Stimulated activated effector memory CD8-positive, alpha-beta T cell treated with anti-CD3 and anti-CD28 coated beads, Interleukin-12 subunit alpha, Interleukin-12 subunit beta, amount 100 ng/mL, for 72 hours (primary cell): ENCODE data around the gene IL17RB.

Source experiments
- ATAC-seq: fragments of 150-1000 bp; cut with Tn5 transposase; 2 replicates; pipeline ENCODE4 v1.10.0; 2021
- DNase-seq, 2 donors: peaks; one replicate each; pipeline ENCODE4 v3.0.0; 2021 to 2022; ENCODE audit warnings: low spot score in 2 of 2
- H3K27ac Mint-ChIP-seq: one replicate; pipeline ENCODE4 v1.8.0; 2022; ENCODE audit warnings: mild to moderate bottlenecking, mixed read lengths
- H3K36me3 Mint-ChIP-seq: one replicate; pipeline ENCODE4 v1.8.0; 2022; ENCODE audit warnings: mild to moderate bottlenecking, mixed read lengths
- H3K4me1 Mint-ChIP-seq: one replicate; pipeline ENCODE4 v1.8.0; 2022; ENCODE audit warnings: mixed read lengths
- H3K4me3 Mint-ChIP-seq: one replicate; pipeline ENCODE4 v1.8.0; 2022; ENCODE audit warnings: mild to moderate bottlenecking, mixed read lengths
- H3K9me3 Mint-ChIP-seq: one replicate; pipeline ENCODE4 v1.8.0; 2022; ENCODE audit warnings: mixed read lengths

IL17RB gene

GRCh38 chr3:53858096-53858741 is 11.9 kb downstream of the IL17RB start:
- Mint-ChIP-seq H3K4me1 (no peaks in the 10 kb centered on the region), H3K4me3 (no peak overlapping the region), H3K27ac (no peak overlapping the region), H3K36me3 (peaks cover 22% of the 10 kb centered on the region), H3K9me3 (no peaks in the 10 kb centered on the region)
- DNase-seq: no peak
- no peak for ATAC-seq

- Mint-ChIP-seq H3K27ac (no peak overlapping the region), H3K9me3 (no peaks in the 10 kb centered on the region), H3K4me3 (no peak overlapping the region), H3K36me3 (peaks cover 31% of the 10 kb centered on the region), H3K4me1 (no peaks in the 10 kb centered on the region)
- ATAC-seq: no peak
- DNase-seq: no peak
Observed at GRCh38 chr3:53859178-53859577, 12.8 kb downstream of the IL17RB start.

GRCh38 chr3:53860196-53860595 is 13.8 kb downstream of the IL17RB start:
- no peak for DNase-seq
- Mint-ChIP-seq H3K4me1 (no peaks in the 10 kb centered on the region), H3K27ac (no peak overlapping the region), H3K36me3 (peaks cover 41% of the 10 kb centered on the region), H3K9me3 (no peaks in the 10 kb centered on the region), H3K4me3 (no peak overlapping the region)
- no peak for ATAC-seq

- H3K27ac Mint-ChIP-seq: peak overlapping the region; percentile 10
- H3K9me3 Mint-ChIP-seq: no peaks in the 10 kb centered on the region
- peaks cover 61% of the 10 kb centered on the region for H3K36me3 Mint-ChIP-seq
- no peak overlapping the region for H3K4me3 Mint-ChIP-seq
- ATAC-seq: no peak
- H3K4me1 Mint-ChIP-seq: no peaks in the 10 kb centered on the region
- DNase-seq: no peak
Observed at GRCh38 chr3:53862241-53862640, 15.9 kb downstream of the IL17RB start.

- Mint-ChIP-seq H3K27ac (no peak overlapping the region), H3K9me3 (no peaks in the 10 kb centered on the region), H3K4me1 (peaks cover under 1% of the 10 kb centered on the region), H3K36me3 (peaks cover 70% of the 10 kb centered on the region), H3K4me3 (no peak overlapping the region)
- no peak for ATAC-seq
- no peak for DNase-seq
Observed at GRCh38 chr3:53863145-53863544, 16.8 kb downstream of the IL17RB start.

GRCh38 chr3:53865732-53866499 is 19.5 kb downstream of the IL17RB start:
- no peaks in the 10 kb centered on the region for H3K9me3 Mint-ChIP-seq

GRCh38 chr3:53880396-53881345 is 34.3 kb downstream of the IL17RB start:
- Mint-ChIP-seq H3K36me3 (peaks cover 90% of the 10 kb centered on the region), H3K4me3 (peak overlapping the region; percentile 88), H3K27ac (peak overlapping the region; percentile 94), H3K9me3 (no peaks in the 10 kb centered on the region), H3K4me1 (peaks cover 34% of the 10 kb centered on the region)
- ATAC-seq: no peak
- DNase-seq: peak in 1 of 2 donors; percentile 50

More at GRCh38 chr3:53865732-53866499, 19.5 kb downstream of the IL17RB start:
- DNase-seq (no peak), ATAC-seq (no peak)
- no peak overlapping the region for H3K27ac Mint-ChIP-seq
- H3K4me1 Mint-ChIP-seq: peaks cover 8% of the 10 kb centered on the region
- H3K36me3 Mint-ChIP-seq: peaks cover 98% of the 10 kb centered on the region
- H3K4me3 Mint-ChIP-seq: no peak overlapping the region

- peaks cover 35% of the 10 kb centered on the region for H3K4me1 Mint-ChIP-seq
- ATAC-seq (peak; percentile 93), DNase-seq (peak; percentile 83 to 95)
- peaks cover 90% of the 10 kb centered on the region for H3K36me3 Mint-ChIP-seq
- H3K9me3 Mint-ChIP-seq: no peaks in the 10 kb centered on the region
- H3K27ac Mint-ChIP-seq: peak within 1 kb of the TSS; percentile 94
- H3K4me3 Mint-ChIP-seq: peak within 1 kb of the TSS; percentile 88
Observed at GRCh38 chr3:53881691-53882593, 35.6 kb downstream of the IL17RB start, which contains the start of gene ACTR8. Gene ACTR8 (minus strand): TSS chr3:53882152. CDS start chr3:53882101, 51 bp downstream.

- peaks cover 41% of the 10 kb centered on the region for H3K4me1 Mint-ChIP-seq
- no peak for ATAC-seq
- peak overlapping the region; percentile 88 for H3K4me3 Mint-ChIP-seq
- peaks cover 90% of the 10 kb centered on the region for H3K36me3 Mint-ChIP-seq
- no peak for DNase-seq
- no peaks in the 10 kb centered on the region for H3K9me3 Mint-ChIP-seq
- H3K27ac Mint-ChIP-seq: peak overlapping the region; percentile 94
Observed at GRCh38 chr3:53883008-53883407, 36.6 kb downstream of the IL17RB start.

- Mint-ChIP-seq H3K4me3 (no peak overlapping the region), H3K27ac (no peak overlapping the region), H3K36me3 (peaks cover 89% of the 10 kb centered on the region), H3K4me1 (peaks cover 45% of the 10 kb centered on the region), H3K9me3 (no peaks in the 10 kb centered on the region)
- DNase-seq (no peak), ATAC-seq (no peak)
Observed at GRCh38 chr3:53884623-53885022, 38.3 kb downstream of the IL17RB start.

GRCh38 chr3:53885239-53885638 is 38.9 kb downstream of the IL17RB start:
- ATAC-seq (no peak), DNase-seq (no peak)
- H3K36me3 Mint-ChIP-seq: peaks cover 87% of the 10 kb centered on the region
- no peak overlapping the region for H3K4me3 Mint-ChIP-seq
- H3K9me3 Mint-ChIP-seq: no peaks in the 10 kb centered on the region
- H3K4me1 Mint-ChIP-seq: peaks cover 47% of the 10 kb centered on the region
- H3K27ac Mint-ChIP-seq: no peak overlapping the region

GRCh38 chr3:53887446-53887845 is 41.1 kb downstream of the IL17RB start:
- DNase-seq (no peak), ATAC-seq (no peak)
- Mint-ChIP-seq H3K9me3 (no peaks in the 10 kb centered on the region), H3K4me3 (no peak overlapping the region), H3K27ac (peak overlapping the region; percentile 52), H3K4me1 (peaks cover 49% of the 10 kb centered on the region), H3K36me3 (peaks cover 84% of the 10 kb centered on the region)

- ATAC-seq (no peak), DNase-seq (no peak)
- Mint-ChIP-seq H3K36me3 (peaks cover 76% of the 10 kb centered on the region), H3K27ac (no peak overlapping the region), H3K9me3 (no peaks in the 10 kb centered on the region), H3K4me1 (peaks cover 49% of the 10 kb centered on the region), H3K4me3 (no peak overlapping the region)
Observed at GRCh38 chr3:53888232-53888631, 41.9 kb downstream of the IL17RB start.

- ATAC-seq (peak; percentile 36), DNase-seq (no peak)
- peak overlapping the region; percentile 92 for H3K4me3 Mint-ChIP-seq
- peaks cover 51% of the 10 kb centered on the region for H3K36me3 Mint-ChIP-seq
- H3K4me1 Mint-ChIP-seq: peaks cover 50% of the 10 kb centered on the region
- H3K27ac Mint-ChIP-seq: peak overlapping the region; percentile 99
- H3K9me3 Mint-ChIP-seq: no peaks in the 10 kb centered on the region
Observed at GRCh38 chr3:53890726-53891475, 44.5 kb downstream of the IL17RB start.
